NCI-H2107 treated with DMSO at 0.1 percent for 48 hours (cell line): ENCODE results near the gene RDH8.
A peak's percentile ranks its signal among the peaks of the same experiment; 100 is the strongest.

ENCODE experiments used
- DNase-seq: peaks from one replicate; lab custom pipeline; 2025; ENCODE audit not compliant: unreplicated experiment; lab: John Stamatoyannopoulos, UW

The RDH8 gene

GRCh38 chr19:10013316-10013715 lies at the start of gene RDH8:
Gene RDH8, plus strand, starts transcription at chr19:10013483. Its CDS starts 15 bp downstream, at chr19:10013498.
- no peak for DNase-seq

GRCh38 chr19:9966024-9966423 lies 47.3 kb upstream of the RDH8 start:
- DNase-seq, result no peak

DNA sequence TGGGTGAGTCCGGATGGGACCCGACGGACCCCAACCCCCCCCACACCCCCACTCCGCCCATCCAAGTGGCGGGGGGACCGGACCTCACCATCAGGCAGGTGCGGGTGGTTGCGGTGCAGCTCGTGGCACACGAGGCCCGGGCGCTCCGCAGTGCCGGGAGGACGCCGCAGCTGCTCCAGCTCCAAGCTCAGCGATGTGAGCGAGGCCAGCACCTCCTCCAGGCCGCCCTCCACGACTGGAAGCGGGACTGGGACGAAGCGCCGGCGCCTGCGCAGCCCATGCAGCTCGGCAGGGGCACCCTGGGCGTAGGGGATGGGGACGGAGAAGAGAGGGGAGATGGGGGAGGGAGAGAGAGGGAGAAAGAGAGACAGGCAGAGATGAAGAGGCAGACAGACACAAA lies 46.8 kb upstream of the RDH8 start:
- DNase-seq, result no peak

DNA sequence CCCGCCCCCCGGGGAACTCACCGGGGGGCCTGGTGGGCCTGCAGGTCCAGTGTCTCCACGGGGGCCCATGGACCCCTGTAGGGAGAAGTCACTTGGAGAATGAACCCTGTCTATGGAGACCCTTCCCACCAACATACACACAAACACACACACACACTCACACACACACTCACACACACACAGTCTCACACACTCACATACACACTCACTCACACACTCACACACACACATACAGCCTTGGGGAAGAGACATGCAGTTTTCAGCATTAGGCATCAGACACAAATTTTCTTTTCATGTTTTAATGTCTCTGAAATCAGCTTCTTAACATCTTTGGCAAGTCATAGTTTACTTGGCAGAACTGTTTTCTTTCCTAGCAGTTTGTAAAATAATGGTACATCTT lies 46.0 kb upstream of the RDH8 start:
- DNase-seq, result no peak

DNA sequence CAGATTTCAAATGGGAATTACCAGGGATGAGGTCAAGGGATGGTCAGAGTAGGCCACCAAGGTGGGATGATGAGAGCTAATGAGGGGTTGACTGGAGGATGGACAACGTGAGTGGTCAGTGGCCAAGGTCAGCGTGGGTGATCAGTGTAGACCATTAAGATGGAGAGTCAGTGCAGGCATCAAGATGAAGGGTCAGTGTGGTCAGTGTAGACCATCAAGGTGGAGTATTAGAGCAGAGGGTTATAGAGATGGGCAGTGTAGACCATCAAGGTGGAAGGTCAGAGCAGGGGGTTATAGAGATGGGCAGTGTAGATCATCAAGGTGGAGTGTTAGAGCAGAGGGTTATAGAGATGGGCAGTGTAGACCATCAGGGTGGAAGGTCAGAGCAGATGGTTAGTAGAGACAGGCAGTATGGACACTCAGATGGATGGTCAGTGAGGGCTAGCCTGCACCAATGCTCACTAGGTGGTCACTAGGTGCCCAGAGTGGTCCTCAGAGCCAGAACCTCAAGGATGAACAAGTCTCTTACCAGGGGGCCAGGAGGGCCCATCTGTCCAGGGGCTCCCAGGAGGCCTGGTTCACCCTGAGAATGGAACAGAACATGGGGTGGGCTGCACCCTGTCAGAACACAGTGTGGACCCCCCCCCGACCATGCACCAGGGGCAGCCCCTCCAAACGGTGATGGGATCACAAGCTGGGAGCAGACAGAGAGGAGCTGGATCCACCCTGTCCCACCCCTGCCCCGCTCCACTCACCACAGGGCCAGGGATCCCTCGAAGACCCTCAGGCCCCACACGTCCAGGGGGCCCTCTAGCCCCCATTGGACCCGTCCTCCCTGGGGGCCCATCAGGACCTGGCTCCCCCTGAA lies 44.2 kb upstream of the RDH8 start:
- DNase-seq, result no peak

DNA sequence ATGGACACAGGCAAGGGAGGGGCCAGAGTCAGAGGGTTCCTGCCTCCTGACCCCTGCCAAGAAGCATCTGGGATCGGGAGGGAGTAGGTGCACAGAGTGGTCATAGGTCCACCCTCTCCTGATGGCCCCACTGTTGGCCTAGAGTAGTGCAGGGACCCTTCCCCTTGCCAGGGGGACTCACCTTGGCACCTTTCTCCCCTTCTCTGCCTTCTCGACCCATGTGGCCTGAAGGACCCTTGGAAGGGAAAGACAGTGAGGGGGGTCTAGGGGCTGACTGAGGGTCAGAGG lies 43.7 kb upstream of the RDH8 start:
- no peak for DNase-seq

GRCh38 chr19:9970481-9970880 lies 42.8 kb upstream of the RDH8 start:
- DNase-seq, result no peak

- DNase-seq, result no peak
These were observed 42.0 kb upstream of the RDH8 start for GRCh38 chr19:9971166-9971897.

DNA sequence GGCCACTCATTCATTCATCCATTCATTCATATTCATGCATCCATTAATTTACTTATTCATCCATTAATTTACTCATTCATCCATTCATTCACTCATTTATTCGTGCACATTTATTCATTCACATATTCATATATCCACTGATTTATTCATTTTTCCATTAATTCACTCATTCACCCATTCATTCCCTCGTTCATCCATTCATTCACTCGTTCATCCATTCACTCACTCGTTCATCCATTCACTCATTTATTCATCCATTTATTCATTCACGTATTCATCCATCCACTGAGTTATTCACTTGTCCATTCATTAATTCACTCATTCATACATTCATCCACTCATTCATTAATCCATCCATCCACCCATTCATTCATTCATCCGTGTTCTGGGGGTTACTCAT lies 41.2 kb upstream of the RDH8 start:
- no peak for DNase-seq

DNA sequence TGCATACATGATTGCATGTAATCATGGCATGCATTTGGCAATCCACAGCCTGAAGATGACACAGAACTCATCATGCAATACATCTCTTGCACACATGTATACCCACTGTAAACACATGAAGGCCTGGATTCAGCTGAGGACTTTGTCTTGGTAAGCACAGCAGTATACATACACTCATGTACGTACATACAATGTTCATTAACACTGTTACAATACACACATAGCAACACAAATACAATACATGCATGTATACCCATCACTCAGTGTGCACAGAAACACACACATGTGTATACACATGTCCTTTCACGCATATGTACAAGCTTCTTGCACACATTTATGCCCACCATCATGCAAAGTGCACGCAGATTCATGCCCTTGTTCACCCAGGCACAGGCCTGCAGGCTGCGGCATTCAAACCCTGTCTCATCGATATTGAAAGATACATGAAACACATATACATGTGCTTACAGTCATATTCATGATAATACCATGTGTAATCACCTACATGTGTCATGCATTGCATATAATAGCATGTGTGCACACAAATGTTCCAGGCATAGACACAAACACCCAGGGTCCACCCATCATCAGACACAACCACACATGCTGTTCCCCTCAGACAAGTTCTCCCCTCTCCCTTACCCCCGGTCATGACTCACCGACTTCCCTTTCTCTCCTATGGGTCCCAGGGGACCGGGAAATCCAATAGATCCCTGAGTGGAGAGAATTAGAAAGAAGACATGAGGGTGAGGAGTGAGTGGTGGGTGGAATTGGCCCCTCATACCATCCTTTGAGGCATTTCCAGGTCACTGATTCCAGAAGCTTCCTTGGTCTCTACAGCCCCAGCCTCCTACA lies 31.6 kb upstream of the RDH8 start:
- DNase-seq, result no peak

GRCh38 chr19:9986787-9987281 lies 26.4 kb upstream of the RDH8 start:
- DNase-seq, result no peak

- DNase-seq, result no peak
These were observed 23.8 kb upstream of the RDH8 start for GRCh38 chr19:9989504-9989903.

- DNase-seq, result no peak
These were observed 21.7 kb upstream of the RDH8 start for GRCh38 chr19:9991425-9992191.

DNA sequence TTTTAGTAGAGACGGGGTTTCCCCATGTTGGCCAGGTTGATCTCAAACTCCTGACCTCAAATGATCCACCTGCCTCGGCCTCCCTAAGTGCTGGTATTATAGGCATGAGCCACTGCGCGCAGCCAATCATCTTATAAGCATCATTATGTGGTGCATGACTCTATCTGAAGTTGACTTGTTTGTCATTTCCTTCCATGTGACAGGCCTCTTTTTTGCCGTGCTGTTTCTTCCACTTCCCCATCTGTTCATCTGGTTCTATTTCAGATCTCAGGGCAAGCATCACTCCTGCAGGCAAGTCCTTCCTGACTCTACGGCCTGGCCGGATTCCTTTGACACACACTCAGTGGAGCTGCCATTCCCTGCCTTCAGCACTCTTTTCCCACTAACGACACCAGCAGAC lies 18.2 kb upstream of the RDH8 start:
- no peak for DNase-seq

DNA sequence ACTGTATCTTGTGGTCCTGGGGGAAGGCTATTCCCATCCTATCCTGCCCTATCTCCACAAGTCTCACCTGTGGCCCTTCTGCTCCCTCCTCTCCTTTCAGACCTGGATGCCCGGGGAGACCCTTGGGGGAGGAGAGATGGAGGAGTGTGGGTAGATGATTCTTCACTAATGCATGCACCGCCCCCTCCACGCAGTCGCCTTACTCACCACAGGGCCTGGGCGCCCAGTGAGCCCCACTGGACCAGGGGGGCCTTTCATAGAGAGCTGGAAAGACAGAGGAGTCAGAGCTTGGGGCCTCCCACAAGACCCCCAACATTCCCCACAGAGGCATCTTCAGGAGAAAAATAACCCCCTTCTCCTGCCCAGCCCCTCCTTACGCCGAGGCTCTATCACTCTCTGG lies 17.3 kb upstream of the RDH8 start:
- DNase-seq, result no peak

- no peak for DNase-seq
These were observed 16.7 kb upstream of the RDH8 start for GRCh38 chr19:9996541-9996940.

GRCh38 chr19:10000171-10000826 lies 13.0 kb upstream of the RDH8 start:
- DNase-seq, result peak; percentile 2

DNA sequence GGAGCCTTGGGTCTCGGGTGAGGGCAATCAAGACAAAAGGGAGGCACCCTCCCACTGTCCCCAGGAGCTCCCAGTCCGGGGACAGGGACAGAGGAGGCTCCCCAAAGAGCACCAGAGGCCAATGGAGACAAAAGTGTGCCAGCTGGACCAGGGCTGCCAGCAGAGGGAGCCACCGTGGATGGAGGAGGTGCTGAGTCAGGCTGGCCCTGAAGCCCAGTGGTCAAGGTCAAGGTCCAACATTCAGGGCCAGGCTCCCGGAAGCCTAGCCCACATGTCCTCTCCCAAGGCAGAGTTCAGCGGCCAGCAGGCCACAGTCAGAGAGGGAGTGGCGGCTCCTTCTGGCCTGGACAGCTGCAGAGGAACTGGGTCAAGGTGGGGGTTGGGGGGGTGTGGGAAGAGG lies 11.4 kb upstream of the RDH8 start:
- no peak for DNase-seq

DNA sequence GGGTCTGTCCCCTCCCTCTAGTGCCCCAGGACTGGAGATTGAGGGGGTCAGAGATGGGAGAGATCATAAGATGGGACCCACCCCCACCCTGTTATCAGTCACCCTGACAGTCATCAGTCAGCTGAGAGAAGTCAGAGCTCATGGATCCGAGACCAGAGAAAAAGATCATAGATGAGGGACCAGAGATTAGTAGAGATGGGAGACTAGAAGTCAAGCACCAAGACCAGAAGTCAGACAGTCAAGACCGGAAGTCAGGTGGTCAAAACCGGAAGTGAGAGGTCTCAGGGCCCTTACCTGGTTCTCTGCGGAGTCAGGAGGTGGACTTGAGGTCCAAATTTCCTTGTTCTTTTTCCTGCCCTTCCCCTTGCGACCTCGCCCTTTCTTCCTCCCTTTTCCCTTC lies 10.0 kb upstream of the RDH8 start:
- DNase-seq, result no peak

DNA sequence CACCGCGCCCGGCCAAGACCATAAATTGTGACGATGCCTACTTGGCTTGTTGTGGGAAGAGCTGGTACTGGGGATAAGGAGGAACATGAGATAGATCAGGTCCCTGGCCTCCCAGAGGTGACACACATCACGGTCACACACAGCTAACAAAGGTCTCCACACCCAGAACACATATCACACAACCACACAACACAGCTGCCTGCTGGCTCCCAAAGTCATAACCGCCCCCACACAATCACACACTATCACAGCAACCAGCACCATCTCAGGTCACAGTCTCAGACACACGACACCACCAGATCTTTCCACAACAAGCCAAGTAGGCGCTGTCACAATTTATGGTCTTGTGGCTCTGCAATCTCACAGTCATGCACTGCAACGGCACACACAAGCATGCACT lies 8.7 kb upstream of the RDH8 start:
- no peak for DNase-seq
